ENCODE data around the gene GAS2L1. TPM values are rescaled to one million over a fixed set of nuclear protein-coding genes. Genes with fewer than 3 reads are reported as not detected.

Gene GAS2L1
- total RNA-seq, 3 donors from 2014 or later, result 12.2 to 19.3 (median 15.7) TPM

- Histone ChIP-seq H3K27me3 (no peaks in the 10 kb centered on the region), H3K36me3 (no peaks in the 10 kb centered on the region), H3K4me1 (peaks cover 24 to 27% of the 10 kb centered on the region in 2 donors), H3K9me3 (no peaks in the 10 kb centered on the region), H3K4me3 (peak overlapping the region in 2 of 3 donors; percentile 74 to 93), H3K27ac (peak overlapping the region; percentile 89 to 93)
- TF ChIP-seq POLR2AphosphoS5 (IDR thresholded peaks at IDR 0.05) (no peak), POLR2A (IDR thresholded peaks at IDR 0.05) (no peak), CTCF (IDR thresholded peaks at IDR 0.05) (no peak)
- intact Hi-C loops (cut with DNase I; ENCODE audit: low total_unique reads), result no loop called here
- DNase-seq (ENCODE audit: low spot score in 2 of 2), result no peak
Observed at GRCh38 chr22:29305836-29306174, 645 bp upstream of the GAS2L1 start.

GRCh38 chr22:29306835-29307595 lies 565 bp downstream of the GAS2L1 start:
- peak overlapping the region; percentile 74 to 93 (median 88) for H3K4me3 ChIP-seq
- intact Hi-C loops (cut with DNase I; ENCODE audit: low total_unique reads), result no loop called here
- peak; percentile 67 to 83 for DNase-seq (ENCODE audit: low spot score in 2 of 2)
- TF ChIP-seq CTCF (IDR thresholded peaks at IDR 0.05) (no peak), POLR2AphosphoS5 (IDR thresholded peaks at IDR 0.05) (no peak), POLR2A (IDR thresholded peaks at IDR 0.05) (no peak)
- H3K4me1 ChIP-seq, result peaks cover 27 to 32% of the 10 kb centered on the region in 2 donors
- no peaks in the 10 kb centered on the region for H3K9me3 ChIP-seq
- H3K36me3 ChIP-seq, result no peaks in the 10 kb centered on the region
- no peaks in the 10 kb centered on the region for H3K27me3 ChIP-seq
- H3K27ac ChIP-seq, result peak overlapping the region; percentile 89 to 93

GRCh38 chr22:29307596-29308147 lies 1.2 kb downstream of the GAS2L1 start:
- H3K36me3 ChIP-seq, result no peaks in the 10 kb centered on the region
- peak overlapping the region; percentile 74 to 93 (median 88) for H3K4me3 ChIP-seq
- H3K4me1 ChIP-seq, result peaks cover 27 to 32% of the 10 kb centered on the region in 2 donors
- peak overlapping the region; percentile 89 to 93 for H3K27ac ChIP-seq
- TF ChIP-seq POLR2A (IDR thresholded peaks at IDR 0.05) (no peak), POLR2AphosphoS5 (IDR thresholded peaks at IDR 0.05) (no peak), CTCF (IDR thresholded peaks at IDR 0.05) (no peak)
- H3K27me3 ChIP-seq, result no peaks in the 10 kb centered on the region
- no peak for DNase-seq (ENCODE audit: low spot score in 2 of 2)
- H3K9me3 ChIP-seq, result no peaks in the 10 kb centered on the region
- intact Hi-C loops (cut with DNase I; ENCODE audit: low total_unique reads), result no loop called here

GRCh38 chr22:29308148-29308790 lies 1.8 kb downstream of the GAS2L1 start:
- peaks cover 24 to 27% of the 10 kb centered on the region in 2 donors for H3K4me1 ChIP-seq
- TF ChIP-seq POLR2A (IDR thresholded peaks at IDR 0.05) (no peak), POLR2AphosphoS5 (IDR thresholded peaks at IDR 0.05) (no peak), CTCF (IDR thresholded peaks at IDR 0.05) (no peak)
- peak overlapping the region; percentile 89 to 93 for H3K27ac ChIP-seq
- H3K27me3 ChIP-seq, result peaks cover 0 to 1% of the 10 kb centered on the region in 2 donors
- H3K9me3 ChIP-seq, result no peaks in the 10 kb centered on the region
- intact Hi-C loops (cut with DNase I; ENCODE audit: low total_unique reads), result no loop called here
- H3K36me3 ChIP-seq, result no peaks in the 10 kb centered on the region
- H3K4me3 ChIP-seq, result peak overlapping the region; percentile 74 to 93 (median 88)
- no peak for DNase-seq (ENCODE audit: low spot score in 2 of 2)

GRCh38 chr22:29308791-29309262 lies 2.4 kb downstream of the GAS2L1 start:
- H3K4me3 ChIP-seq, result peak overlapping the region; percentile 9 to 93 (median 74)

More at GRCh38 chr22:29308791-29309262, 2.4 kb downstream of the GAS2L1 start:
- DNase-seq (ENCODE audit: low spot score in 2 of 2), result no peak
- Histone ChIP-seq H3K27ac (peak overlapping the region; percentile 89 to 93), H3K4me1 (peaks cover 27 to 28% of the 10 kb centered on the region in 2 donors), H3K36me3 (no peaks in the 10 kb centered on the region), H3K27me3 (peaks cover 0 to 7% of the 10 kb centered on the region in 2 donors), H3K9me3 (no peaks in the 10 kb centered on the region)
- TF ChIP-seq POLR2AphosphoS5 (IDR thresholded peaks at IDR 0.05), result no peak
- no peak for TF ChIP-seq POLR2A (IDR thresholded peaks at IDR 0.05)
- TF ChIP-seq CTCF (IDR thresholded peaks at IDR 0.05), result no peak
- intact Hi-C loops (cut with DNase I; ENCODE audit: low total_unique reads), result no loop called here
